ENCODE results near the gene RICTOR.

The RICTOR gene

DNA sequence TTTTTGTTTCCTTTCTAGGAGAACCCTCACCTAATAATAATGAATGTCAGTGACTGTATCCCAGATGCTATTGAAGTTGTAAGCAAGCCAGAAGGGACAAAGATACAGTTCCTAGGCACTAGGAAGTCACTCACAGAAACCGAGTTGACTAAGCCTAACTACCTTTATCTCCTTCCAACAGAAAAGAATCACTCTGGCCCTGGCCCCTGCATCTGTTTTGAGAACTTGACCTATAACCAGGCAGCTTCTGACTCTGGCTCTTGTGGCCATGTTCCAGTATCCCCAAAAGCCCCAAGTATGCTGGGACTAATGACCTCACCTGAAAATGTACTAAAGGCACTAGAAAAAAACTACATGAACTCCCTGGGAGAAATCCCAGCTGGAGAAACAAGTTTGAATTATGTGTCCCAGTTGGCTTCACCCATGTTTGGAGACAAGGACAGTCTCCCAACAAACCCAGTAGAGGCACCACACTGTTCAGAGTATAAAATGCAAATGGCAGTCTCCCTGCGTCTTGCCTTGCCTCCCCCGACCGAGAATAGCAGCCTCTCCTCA, 141.3 kb downstream of the RICTOR start:
- no peak for DNase-seq

- no peak for DNase-seq
Measured at GRCh38 chr5:38931731-38932130, 142.5 kb downstream of the RICTOR start.

DNA sequence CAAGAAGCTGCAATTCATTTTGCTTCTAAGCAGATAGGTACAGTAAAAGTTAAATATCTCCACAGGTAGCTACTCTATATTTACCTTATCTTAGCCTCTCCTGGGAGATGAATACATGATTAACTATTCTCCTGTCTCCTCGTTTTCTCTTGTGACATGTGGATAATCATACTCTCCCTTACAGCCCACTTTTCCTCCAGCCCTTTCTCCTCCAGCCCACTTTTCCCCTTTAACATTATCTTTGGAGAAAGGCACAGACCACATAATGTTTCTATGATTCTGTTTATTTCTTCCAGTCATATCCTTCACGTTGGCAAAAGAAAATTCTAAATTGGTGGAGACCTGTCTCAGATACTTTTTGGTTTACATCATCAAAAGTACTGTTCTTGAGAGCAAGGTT, 144.4 kb downstream of the RICTOR start:
- DNase-seq: no peak

- no peak for DNase-seq
Measured at GRCh38 chr5:38927470-38927869, 146.7 kb downstream of the RICTOR start.

DNA sequence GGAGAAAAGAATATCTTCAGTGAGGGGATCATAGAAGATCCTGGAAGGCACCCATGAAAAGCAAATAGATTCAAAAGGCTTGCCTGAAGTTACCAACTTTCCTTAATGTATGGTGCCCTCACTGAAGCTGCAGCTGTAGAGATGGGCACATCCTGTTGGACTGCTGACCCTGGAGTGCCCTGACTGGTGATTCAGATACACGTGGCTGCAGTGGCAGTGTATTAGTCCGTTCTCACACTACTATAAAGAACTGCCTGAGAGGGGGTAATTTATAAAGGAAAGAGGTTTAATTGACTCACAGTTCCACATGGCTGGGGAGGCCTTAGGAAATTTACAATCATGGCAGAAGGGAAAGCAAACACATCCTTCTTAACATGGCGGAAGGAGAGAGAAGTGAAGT, 148.1 kb downstream of the RICTOR start:
- DNase-seq: no peak

- no peak for DNase-seq
Measured at GRCh38 chr5:38925154-38925925, 148.9 kb downstream of the RICTOR start.

GRCh38 chr5:38923661-38924451, 150.3 kb downstream of the RICTOR start:
- no peak for DNase-seq

GRCh38 chr5:38922199-38922598, 152.0 kb downstream of the RICTOR start:
- no peak for DNase-seq

DNA sequence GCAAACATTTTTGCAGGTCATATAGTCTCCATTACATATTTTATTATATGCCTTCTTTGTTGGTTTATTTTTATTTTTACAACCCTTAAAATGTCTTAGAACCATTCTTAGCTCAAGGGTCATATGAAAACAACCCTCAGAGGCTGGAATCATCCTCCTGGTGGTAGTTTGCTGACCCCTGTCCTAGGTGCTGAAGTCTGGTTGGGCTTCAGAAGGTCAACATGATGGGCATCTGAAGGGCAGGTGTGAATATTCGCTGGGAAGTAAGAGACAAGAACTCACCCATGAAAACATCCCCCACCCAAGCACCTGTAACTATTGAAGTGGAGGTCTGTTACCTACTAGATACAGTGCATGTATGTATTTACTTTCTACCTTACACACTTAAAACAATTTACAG, 153.0 kb downstream of the RICTOR start:
- no peak for DNase-seq

GRCh38 chr5:38916802-38917201, 157.4 kb downstream of the RICTOR start:
- DNase-seq: no peak

- no peak for DNase-seq
Measured at GRCh38 chr5:38913714-38914113, 160.5 kb downstream of the RICTOR start.

DNA sequence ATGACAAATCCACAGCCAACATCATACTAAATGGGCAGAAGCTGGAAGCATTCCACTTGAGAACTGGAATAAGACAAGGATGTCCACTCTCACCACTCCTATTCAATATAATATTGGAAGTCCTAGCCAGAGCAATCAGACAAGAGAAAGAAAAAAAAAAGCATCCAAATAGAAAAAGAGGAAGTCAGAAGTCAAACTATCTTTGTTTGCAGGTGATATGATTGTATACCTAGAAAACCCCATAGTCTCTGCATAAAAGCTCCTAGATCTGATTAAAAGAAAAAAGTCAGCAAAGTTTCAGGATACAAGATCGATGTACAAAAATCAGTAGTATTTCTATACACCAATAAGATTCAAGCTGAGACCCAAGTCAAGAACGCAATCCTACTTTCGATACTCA, 162.3 kb downstream of the RICTOR start:
- DNase-seq: no peak

DNA sequence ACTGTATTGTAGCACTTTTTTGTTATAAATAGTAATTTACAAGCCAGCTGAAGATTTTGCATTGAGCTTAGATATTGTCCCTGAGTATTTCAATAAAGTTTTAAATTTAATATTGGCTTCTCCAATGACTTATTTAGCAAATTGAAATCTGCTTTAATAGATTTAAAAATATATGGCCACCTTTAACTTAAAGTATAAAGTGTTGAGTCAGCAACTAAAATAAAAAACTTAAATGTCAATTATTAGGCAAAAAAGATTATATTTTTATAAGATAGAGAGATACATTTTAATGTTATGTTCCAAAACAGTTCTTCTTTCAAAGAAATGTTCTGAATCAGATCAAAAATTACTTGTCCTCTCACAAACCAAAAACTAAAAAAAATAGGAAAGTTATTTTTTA, 167.7 kb downstream of the RICTOR start:
- DNase-seq: no peak

GRCh38 chr5:38905516-38905915, 168.7 kb downstream of the RICTOR start:
- no peak for DNase-seq

GRCh38 chr5:38899936-38900335, 174.3 kb downstream of the RICTOR start:
- no peak for DNase-seq

GRCh38 chr5:38896760-38897159, 177.4 kb downstream of the RICTOR start:
- DNase-seq: no peak

- DNase-seq: no peak
Measured at GRCh38 chr5:38892363-38892762, 181.8 kb downstream of the RICTOR start.

DNA sequence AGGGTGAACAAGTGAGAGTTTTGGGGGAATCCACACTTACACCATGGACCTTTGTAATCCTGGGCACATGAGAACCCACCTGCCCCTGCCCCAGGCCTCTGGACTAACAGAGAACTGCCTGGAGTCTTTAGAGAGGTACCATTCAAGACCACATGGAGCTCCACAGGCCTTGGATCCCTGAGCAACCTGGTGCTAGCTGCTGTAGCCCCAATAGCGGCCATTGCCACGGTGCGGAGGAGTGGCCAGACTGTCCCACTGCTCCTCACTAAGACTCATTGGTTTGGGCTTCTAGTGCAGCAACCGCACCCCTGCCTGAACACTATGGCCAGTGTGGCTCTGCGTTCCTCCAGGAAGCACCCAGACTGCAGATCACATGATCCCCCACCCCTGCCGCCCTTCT, 182.6 kb downstream of the RICTOR start:
- no peak for DNase-seq

GRCh38 chr5:38889424-38889823, 184.8 kb downstream of the RICTOR start:
- no peak for DNase-seq

DNA sequence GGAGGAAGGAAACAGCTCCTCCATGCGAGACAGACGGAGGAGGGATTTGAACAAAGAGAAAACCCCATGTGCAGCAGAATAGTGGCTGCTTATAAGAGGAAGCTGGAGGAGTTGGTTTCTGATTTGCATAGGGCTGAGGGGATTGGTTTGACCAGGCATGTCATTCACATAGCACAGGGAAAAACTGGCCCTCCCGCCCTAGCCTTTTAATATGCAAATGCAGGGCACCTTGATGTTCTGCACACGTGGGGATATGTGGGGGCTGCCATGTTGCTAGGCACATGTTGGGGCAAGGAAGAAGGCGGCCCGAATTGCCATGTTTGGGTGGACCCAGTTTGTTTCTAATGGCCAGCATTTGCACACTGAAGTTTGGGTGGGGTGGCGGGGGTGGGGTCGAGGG, 186.2 kb downstream of the RICTOR start:
- DNase-seq: no peak
